ENCODE data around the gene RENBP. TPM values are rescaled to one million over a fixed set of nuclear protein-coding genes. Genes with fewer than 3 reads are reported as not detected.
A peak's percentile ranks its signal among the peaks of the same experiment; 100 is the strongest.

The RENBP gene
- total RNA-seq, 1 donor, result 6.5 TPM

- TF ChIP-seq, protein P1, sequence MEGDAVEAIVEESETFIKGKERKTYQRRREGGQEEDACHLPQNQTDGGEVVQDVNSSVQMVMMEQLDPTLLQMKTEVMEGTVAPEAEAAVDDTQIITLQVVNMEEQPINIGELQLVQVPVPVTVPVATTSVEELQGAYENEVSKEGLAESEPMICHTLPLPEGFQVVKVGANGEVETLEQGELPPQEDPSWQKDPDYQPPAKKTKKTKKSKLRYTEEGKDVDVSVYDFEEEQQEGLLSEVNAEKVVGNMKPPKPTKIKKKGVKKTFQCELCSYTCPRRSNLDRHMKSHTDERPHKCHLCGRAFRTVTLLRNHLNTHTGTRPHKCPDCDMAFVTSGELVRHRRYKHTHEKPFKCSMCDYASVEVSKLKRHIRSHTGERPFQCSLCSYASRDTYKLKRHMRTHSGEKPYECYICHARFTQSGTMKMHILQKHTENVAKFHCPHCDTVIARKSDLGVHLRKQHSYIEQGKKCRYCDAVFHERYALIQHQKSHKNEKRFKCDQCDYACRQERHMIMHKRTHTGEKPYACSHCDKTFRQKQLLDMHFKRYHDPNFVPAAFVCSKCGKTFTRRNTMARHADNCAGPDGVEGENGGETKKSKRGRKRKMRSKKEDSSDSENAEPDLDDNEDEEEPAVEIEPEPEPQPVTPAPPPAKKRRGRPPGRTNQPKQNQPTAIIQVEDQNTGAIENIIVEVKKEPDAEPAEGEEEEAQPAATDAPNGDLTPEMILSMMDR (IDR thresholded peaks at IDR 0.05; ENCODE audit: extremely low read depth, low read depth, low read length), result no peak
Measured at GRCh38 chrX:153991013-153991580, 46.7 kb upstream of the RENBP start.

DNA sequence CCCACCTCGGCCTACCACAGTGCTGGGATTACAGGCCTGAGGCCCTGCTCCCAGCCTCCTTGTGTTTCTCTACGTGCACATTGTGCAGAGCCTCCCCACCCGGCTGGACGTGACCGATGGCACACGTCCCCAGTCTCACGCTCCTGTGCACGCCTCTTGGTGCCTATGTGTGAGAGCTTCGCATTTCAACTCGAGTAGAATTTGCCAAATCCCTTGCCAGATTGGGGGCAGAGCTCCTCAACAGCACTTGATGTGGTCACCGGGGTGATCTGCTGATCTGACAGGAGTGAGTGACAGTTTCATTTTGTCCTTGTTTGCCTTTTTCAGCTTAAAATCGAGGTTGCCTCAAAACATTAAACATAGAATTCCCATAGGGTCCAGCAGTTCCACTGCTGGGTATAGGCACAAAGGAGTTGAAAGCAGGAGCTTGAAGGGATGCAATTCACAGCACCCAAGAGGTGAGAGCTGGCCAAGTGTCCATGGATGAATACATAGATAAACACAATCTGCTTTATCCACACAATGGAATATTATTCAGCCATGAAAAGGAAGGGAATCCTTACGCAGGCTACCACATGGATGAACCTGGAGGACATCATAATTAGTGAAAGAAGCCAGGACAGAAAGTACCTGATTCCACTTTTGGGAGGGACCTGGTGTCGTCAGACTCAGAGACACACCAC, 45.7 kb upstream of the RENBP start:
- Histone ChIP-seq H3K9me3 (ENCODE audit: low read depth, low read length) (no peaks in the 10 kb centered on the region), H4K20me1 (ENCODE audit: insufficient read depth, low read length) (no peaks in the 10 kb centered on the region), H3K4me3 (ENCODE audit: insufficient read depth, low read length) (no peak overlapping the region), H2AFZ (ENCODE audit: low read length) (no peak overlapping the region), H3K4me1 (ENCODE audit: insufficient read depth, low read length) (no peaks in the 10 kb centered on the region), H3K36me3 (ENCODE audit: insufficient read depth, low read length) (no peaks in the 10 kb centered on the region), H3K79me2 (ENCODE audit: insufficient read depth, low read length) (no peaks in the 10 kb centered on the region), H3K27ac (ENCODE audit: low read depth, low read length) (no peak overlapping the region), H3K4me2 (ENCODE audit: insufficient read depth, low read length) (no peak overlapping the region), H3K27me3 (ENCODE audit: insufficient read depth, low read length) (peaks cover 3% of the 10 kb centered on the region)
- TF ChIP-seq, protein P1 (IDR thresholded peaks at IDR 0.05; ENCODE audit: extremely low read depth, low read depth, low read length), result no peak
- DNase-seq (ENCODE audit: insufficient read length, low spot score, missing footprints), result peak; percentile 43

More at GRCh38 chrX:153991013-153991580, 46.7 kb upstream of the RENBP start:
- H3K27ac ChIP-seq (ENCODE audit: low read depth, low read length), result no peak overlapping the region
- H3K79me2 ChIP-seq (ENCODE audit: insufficient read depth, low read length), result no peaks in the 10 kb centered on the region
- H4K20me1 ChIP-seq (ENCODE audit: insufficient read depth, low read length), result no peaks in the 10 kb centered on the region
- H3K4me3 ChIP-seq (ENCODE audit: insufficient read depth, low read length), result no peak overlapping the region
- no peaks in the 10 kb centered on the region for H3K9me3 ChIP-seq (ENCODE audit: low read depth, low read length)
- no peaks in the 10 kb centered on the region for H3K36me3 ChIP-seq (ENCODE audit: insufficient read depth, low read length)
- no peak overlapping the region for H2AFZ ChIP-seq (ENCODE audit: low read length)
- DNase-seq (ENCODE audit: insufficient read length, low spot score, missing footprints), result no peak
- no peaks in the 10 kb centered on the region for H3K4me1 ChIP-seq (ENCODE audit: insufficient read depth, low read length)
- peaks cover 3% of the 10 kb centered on the region for H3K27me3 ChIP-seq (ENCODE audit: insufficient read depth, low read length)
- no peak overlapping the region for H3K4me2 ChIP-seq (ENCODE audit: insufficient read depth, low read length)

DNA sequence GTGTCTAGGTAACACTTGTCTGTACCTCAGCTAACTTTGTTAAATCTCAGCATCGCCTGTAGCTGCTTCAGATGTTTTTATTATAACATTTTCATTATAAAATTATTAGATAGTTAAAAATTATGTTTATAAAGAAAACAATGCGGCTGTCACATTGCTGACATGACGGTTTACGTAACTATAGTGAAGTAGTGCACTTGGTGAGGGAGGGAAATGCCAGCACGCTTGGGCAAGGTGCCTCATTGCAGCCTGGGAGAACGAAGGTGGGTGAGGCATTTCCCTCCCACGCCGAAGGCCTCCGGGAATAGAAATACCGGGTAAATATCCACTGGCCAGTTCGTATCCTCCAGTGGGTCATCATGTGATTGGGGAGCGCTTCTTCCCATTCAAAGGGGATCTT, 44.0 kb upstream of the RENBP start:
- no peak overlapping the region for H2AFZ ChIP-seq (ENCODE audit: low read length)

More for the DNA sequence above, 44.0 kb upstream of the RENBP start:
- no peaks in the 10 kb centered on the region for H3K79me2 ChIP-seq (ENCODE audit: insufficient read depth, low read length)
- H3K27me3 ChIP-seq (ENCODE audit: insufficient read depth, low read length), result peaks cover 3% of the 10 kb centered on the region
- no peaks in the 10 kb centered on the region for H3K4me1 ChIP-seq (ENCODE audit: insufficient read depth, low read length)
- H3K9me3 ChIP-seq (ENCODE audit: low read depth, low read length), result no peaks in the 10 kb centered on the region
- no peak overlapping the region for H3K27ac ChIP-seq (ENCODE audit: low read depth, low read length)
- no peaks in the 10 kb centered on the region for H3K36me3 ChIP-seq (ENCODE audit: insufficient read depth, low read length)
- H3K4me2 ChIP-seq (ENCODE audit: insufficient read depth, low read length), result no peak overlapping the region
- peak; percentile 36 for DNase-seq (ENCODE audit: insufficient read length, low spot score, missing footprints)
- TF ChIP-seq, protein P1 (IDR thresholded peaks at IDR 0.05; ENCODE audit: extremely low read depth, low read depth, low read length), result no peak
- no peak overlapping the region for H3K4me3 ChIP-seq (ENCODE audit: insufficient read depth, low read length)
- H4K20me1 ChIP-seq (ENCODE audit: insufficient read depth, low read length), result no peaks in the 10 kb centered on the region
